Activated CD8-positive, alpha-beta T cell treated with anti-CD3 and anti-CD28 coated beads, Interleukin-2, amount 10 ng/mL, durations not matched to agents 7 days and 5 days (primary cell): ENCODE measurements around the gene KRTAP19-4. TPM values are rescaled to one million over a fixed set of nuclear protein-coding genes. Genes with fewer than 3 reads are reported as not detected.
"Not testable (repeated sequence)": the region's sequence is repeated elsewhere in the genome, so short reads cannot be mapped to it uniquely, and the experiment has no call there.

Experiments used
- ATAC-seq: fragments of 150-1000 bp; cut with Tn5 transposase; one replicate; pipeline ENCODE4 v1.10.0; 2021; ENCODE audit warnings: moderate library complexity
- CTCF ChIA-PET: fragments of 350-600 bp; sonication (Branson Sonifier 250); formaldehyde crosslinking; loops from one replicate; lab custom pipeline; 2021; ENCODE audit warnings: antibody characterized with exemption; lab: Charles Lee
- POLR2A ChIA-PET: fragments of 350-600 bp; sonication (Branson Sonifier 250); formaldehyde crosslinking; loops from one replicate; lab custom pipeline; 2021; ENCODE audit warnings: antibody characterized with exemption; lab: Charles Lee
- DNase-seq: peaks from one replicate; pipeline ENCODE4 v3.0.0-alpha.2; 2020
- H3K27ac Mint-ChIP-seq: one replicate; pipeline ENCODE4 v1.8.0; 2021; ENCODE audit warnings: mild to moderate bottlenecking, mixed read lengths
- H3K27me3 Mint-ChIP-seq: one replicate; pipeline ENCODE4 v1.8.0; 2021; ENCODE audit warnings: low read depth, mixed read lengths
- H3K36me3 Mint-ChIP-seq: one replicate; pipeline ENCODE4 v1.8.0; 2021; ENCODE audit warnings: low read depth, mixed read lengths
- H3K4me1 Mint-ChIP-seq: one replicate; pipeline ENCODE4 v1.8.0; 2021; ENCODE audit warnings: low read depth, mixed read lengths
- H3K4me3 Mint-ChIP-seq: one replicate; pipeline ENCODE4 v1.8.0; 2021; ENCODE audit warnings: mild to moderate bottlenecking, mixed read lengths
- H3K9me3 Mint-ChIP-seq: one replicate; pipeline ENCODE4 v1.8.0; 2022; ENCODE audit warnings: mixed read lengths; ENCODE audit not compliant: insufficient read depth
- total RNA-seq, 2 experiments: library from RNA; stranded (reverse); gene quantifications; one replicate each; pipeline ENCODE4 v1.2.3, GENCODE V29; 2021

The KRTAP19-4 gene
- not detected for total RNA-seq

DNA sequence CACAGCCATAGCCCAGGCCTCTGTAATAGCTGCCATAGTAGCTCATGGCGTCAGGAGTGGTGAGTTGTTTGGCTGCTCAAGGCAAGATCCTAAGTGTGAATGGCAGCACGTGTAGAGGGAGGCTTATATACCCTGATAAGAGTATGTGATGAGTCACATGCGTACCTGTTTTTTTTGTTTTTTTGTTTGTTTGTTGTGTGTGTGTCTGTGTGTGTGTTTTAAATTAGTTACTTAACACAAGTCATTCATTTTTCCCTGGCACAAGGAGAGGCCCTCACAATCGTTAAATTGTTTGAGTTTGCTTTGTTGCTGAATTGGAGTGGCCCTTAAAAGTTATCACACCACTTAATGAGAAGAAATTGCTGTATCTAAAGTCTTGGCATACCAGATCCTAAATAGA is at the start of gene KRTAP19-4:
TSS of gene KRTAP19-4 (minus strand) at position 101 of the 400 bp plus-strand sequence. CDS start at position 46, 55 bp downstream.
- Mint-ChIP-seq H3K4me1 (no peaks in the 10 kb centered on the region), H3K27ac (no peak within 1 kb of the TSS), H3K27me3 (no peaks in the 10 kb centered on the region), H3K9me3 (no peaks in the 10 kb centered on the region), H3K36me3 (no peaks in the 10 kb centered on the region), H3K4me3 (no peak within 1 kb of the TSS)
- ATAC-seq (no peak), DNase-seq (no peak)
- ChIA-PET POLR2A (no interaction called here), CTCF (no interaction called here)

- Mint-ChIP-seq H3K27me3 (no peaks in the 10 kb centered on the region), H3K4me3 (no peak within 1 kb of the TSS), H3K36me3 (no peaks in the 10 kb centered on the region), H3K9me3 (no peaks in the 10 kb centered on the region), H3K27ac (no peak within 1 kb of the TSS), H3K4me1 (no peaks in the 10 kb centered on the region)
- POLR2A ChIA-PET: no interaction called here
- DNase-seq (no peak), ATAC-seq (no peak)
- CTCF ChIA-PET: no interaction called here
Measured at GRCh38 chr21:30541764-30542163, 44.8 kb upstream of the KRTAP19-4 start, which contains the start of gene KRTAP19-6. Gene KRTAP19-6 (minus strand): TSS chr21:30541864. CDS start chr21:30541833, 31 bp downstream.

GRCh38 chr21:30518876-30519275 is 21.9 kb upstream of the KRTAP19-4 start:
- no peak overlapping the region for H3K27ac Mint-ChIP-seq
- no peaks in the 10 kb centered on the region for H3K36me3 Mint-ChIP-seq
- POLR2A ChIA-PET: no interaction called here
- H3K4me1 Mint-ChIP-seq: no peaks in the 10 kb centered on the region
- H3K9me3 Mint-ChIP-seq: no peaks in the 10 kb centered on the region
- no peak for DNase-seq
- no peaks in the 10 kb centered on the region for H3K27me3 Mint-ChIP-seq
- no peak overlapping the region for H3K4me3 Mint-ChIP-seq
- no peak for ATAC-seq
- CTCF ChIA-PET: no interaction called here

DNA sequence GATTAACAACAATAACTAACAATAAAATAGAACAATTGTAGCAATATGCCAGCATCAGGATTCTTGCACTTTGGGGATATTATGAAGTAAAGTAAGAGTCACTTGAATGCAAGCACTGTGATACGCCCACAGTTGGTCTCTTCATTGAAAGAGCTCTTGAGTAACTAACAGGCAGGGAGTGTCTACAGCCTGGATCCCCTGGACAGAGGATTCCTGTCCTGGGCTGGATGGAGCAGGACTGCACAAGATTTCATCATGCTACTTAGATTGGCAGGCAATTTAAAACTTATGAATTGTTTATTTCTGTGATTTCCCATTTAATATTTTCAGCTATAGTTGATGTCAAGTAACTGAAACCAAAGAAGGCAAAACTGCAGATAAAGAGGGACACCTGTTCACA is 18.7 kb upstream of the KRTAP19-4 start:
- CTCF ChIA-PET: no interaction called here
- H3K4me1 Mint-ChIP-seq: no peaks in the 10 kb centered on the region
- H3K27ac Mint-ChIP-seq: no peak overlapping the region
- no peak for ATAC-seq
- POLR2A ChIA-PET: no interaction called here
- H3K9me3 Mint-ChIP-seq: no peaks in the 10 kb centered on the region
- no peak for DNase-seq
- H3K27me3 Mint-ChIP-seq: no peaks in the 10 kb centered on the region
- H3K36me3 Mint-ChIP-seq: no peaks in the 10 kb centered on the region
- H3K4me3 Mint-ChIP-seq: no peak overlapping the region

DNA sequence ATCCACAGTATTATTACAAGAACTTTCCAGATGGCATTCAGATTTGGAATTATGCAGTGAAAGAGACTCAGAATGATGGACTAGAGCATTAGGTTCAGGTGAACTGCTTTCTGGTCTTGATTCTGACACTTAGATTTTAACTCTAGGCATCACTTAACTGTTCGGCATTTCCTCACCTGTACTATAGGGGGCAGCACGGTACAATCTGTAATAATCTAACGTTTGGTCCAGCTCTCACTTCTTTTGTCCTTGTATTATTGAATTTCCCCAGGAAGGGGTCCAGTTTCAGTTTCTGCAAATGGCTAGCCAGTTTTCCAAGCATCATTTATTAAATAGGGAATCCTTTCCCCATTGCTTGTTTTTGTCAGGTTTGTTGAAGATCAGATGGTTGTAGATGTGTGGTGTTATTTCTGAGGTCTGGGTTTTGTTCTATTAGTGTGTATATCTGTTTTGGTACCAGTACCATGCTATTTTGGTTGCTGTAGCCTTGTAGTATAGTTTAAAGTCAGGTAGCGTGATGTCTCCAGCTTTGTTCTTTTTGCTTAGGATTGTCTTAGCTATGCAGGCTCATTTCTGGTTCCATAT is 8.7 kb upstream of the KRTAP19-4 start:
- POLR2A ChIA-PET, H3K4me1 Mint-ChIP-seq, DNase-seq, ATAC-seq, H3K27me3 Mint-ChIP-seq, H3K9me3 Mint-ChIP-seq, H3K27ac Mint-ChIP-seq, H3K36me3 Mint-ChIP-seq, H3K4me3 Mint-ChIP-seq: not testable (repeated sequence)
- CTCF ChIA-PET: interaction anchor here (0.6 to 1.3 kb wide), 2 partner anchors 11 to 356 kb away, joined by 3 read pairs; no protein-coding TSS in a partner anchor

GRCh38 chr21:30502041-30502440 is 5.1 kb upstream of the KRTAP19-4 start, which contains the start of gene KRTAP19-5:
Gene KRTAP19-5 (minus strand): TSS chr21:30502141. CDS start chr21:30502090, 51 bp downstream.
- Mint-ChIP-seq H3K27me3 (no peaks in the 10 kb centered on the region), H3K4me3 (no peak within 1 kb of the TSS), H3K9me3 (no peaks in the 10 kb centered on the region), H3K4me1 (no peaks in the 10 kb centered on the region), H3K27ac (no peak within 1 kb of the TSS), H3K36me3 (no peaks in the 10 kb centered on the region)
- ATAC-seq: no peak
- ChIA-PET POLR2A (no interaction called here), CTCF (no interaction called here)
- no peak for DNase-seq

DNA sequence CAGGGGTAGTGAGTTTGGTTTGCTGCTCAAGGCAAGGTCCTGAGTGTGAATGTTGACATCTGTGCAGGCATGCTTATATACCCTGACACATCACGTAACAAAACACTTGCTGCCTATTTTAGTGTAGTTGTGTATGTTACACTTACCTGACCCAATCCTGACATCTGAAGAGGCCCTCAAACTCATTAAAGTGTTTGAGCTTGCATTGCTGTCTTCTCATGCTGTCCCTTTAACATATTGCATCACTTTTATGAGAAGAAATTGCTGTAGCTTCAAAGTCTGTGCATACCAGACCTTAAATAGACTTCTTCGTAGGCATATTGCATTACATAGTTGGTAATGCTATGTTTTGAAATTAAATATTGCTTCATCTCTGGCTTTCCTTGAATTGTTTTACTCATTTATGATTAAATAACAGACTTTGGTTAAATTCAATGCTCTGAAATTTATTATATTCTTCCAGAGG is 5.0 kb downstream of the KRTAP19-4 start, which contains the start of gene KRTAP19-3:
TSS of gene KRTAP19-3 (minus strand) at position 51 of the 466 bp plus-strand sequence. CDS start 56 bp downstream, outside the sequence.
- DNase-seq: no peak
- POLR2A ChIA-PET: no interaction called here
- H3K4me3 Mint-ChIP-seq: no peak within 1 kb of the TSS
- H3K27me3 Mint-ChIP-seq: no peaks in the 10 kb centered on the region
- H3K4me1 Mint-ChIP-seq: no peaks in the 10 kb centered on the region
- H3K27ac Mint-ChIP-seq: no peak within 1 kb of the TSS
- CTCF ChIA-PET: no interaction called here
- no peak for ATAC-seq
- no peaks in the 10 kb centered on the region for H3K9me3 Mint-ChIP-seq
- no peaks in the 10 kb centered on the region for H3K36me3 Mint-ChIP-seq

- ChIA-PET POLR2A (no interaction called here), CTCF (no interaction called here)
- no peak for ATAC-seq
- peaks cover 6% of the 10 kb centered on the region for H3K9me3 Mint-ChIP-seq
- no peaks in the 10 kb centered on the region for H3K36me3 Mint-ChIP-seq
- no peaks in the 10 kb centered on the region for H3K27me3 Mint-ChIP-seq
- DNase-seq: no peak
- H3K27ac Mint-ChIP-seq: no peak within 1 kb of the TSS
- no peaks in the 10 kb centered on the region for H3K4me1 Mint-ChIP-seq
- H3K4me3 Mint-ChIP-seq: no peak within 1 kb of the TSS
Measured at GRCh38 chr21:30487336-30487735, 9.6 kb downstream of the KRTAP19-4 start, which contains the start of gene KRTAP19-2. Gene KRTAP19-2 (minus strand): TSS chr21:30487436. CDS start chr21:30487348, 88 bp downstream.

DNA sequence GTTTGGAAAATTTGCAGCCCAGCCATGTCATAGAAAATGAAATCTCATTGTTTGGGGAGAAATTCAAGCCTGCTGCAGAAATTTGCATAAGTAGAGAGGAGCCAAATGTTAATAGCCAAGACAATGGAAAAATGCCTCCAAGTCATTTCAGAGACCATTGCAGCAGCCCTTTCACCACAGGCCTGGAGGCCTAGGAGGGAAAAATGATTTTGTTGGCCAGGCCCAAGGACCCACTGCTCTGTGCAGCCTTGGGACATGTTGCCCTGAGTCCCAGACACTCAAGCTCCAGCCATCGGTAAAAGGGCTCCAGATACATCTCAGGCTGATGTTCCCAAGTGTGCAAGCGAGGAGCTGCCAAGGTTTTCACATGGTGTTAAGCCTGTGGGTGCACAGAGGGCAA is 10.8 kb downstream of the KRTAP19-4 start:
- ATAC-seq: no peak
- H3K4me3 Mint-ChIP-seq: no peak overlapping the region

GRCh38 chr21:30482130-30482529 is 14.8 kb downstream of the KRTAP19-4 start:
- Mint-ChIP-seq H3K4me1 (no peaks in the 10 kb centered on the region), H3K36me3 (no peaks in the 10 kb centered on the region), H3K9me3 (peaks cover 6% of the 10 kb centered on the region), H3K27ac (no peak overlapping the region), H3K4me3 (no peak overlapping the region), H3K27me3 (no peaks in the 10 kb centered on the region)
- CTCF ChIA-PET: interaction anchor here (0.6 kb wide), 1 partner anchor 762 kb away, joined by 3 read pairs; no protein-coding TSS in a partner anchor
- no peak for ATAC-seq
- POLR2A ChIA-PET: no interaction called here
- DNase-seq: no peak

More for the DNA sequence above, 10.8 kb downstream of the KRTAP19-4 start:
- Mint-ChIP-seq H3K4me1 (no peaks in the 10 kb centered on the region), H3K27me3 (no peaks in the 10 kb centered on the region), H3K9me3 (peaks cover 6% of the 10 kb centered on the region), H3K36me3 (no peaks in the 10 kb centered on the region), H3K27ac (no peak overlapping the region)
- ChIA-PET POLR2A (no interaction called here), CTCF (no interaction called here)
- DNase-seq: no peak

DNA sequence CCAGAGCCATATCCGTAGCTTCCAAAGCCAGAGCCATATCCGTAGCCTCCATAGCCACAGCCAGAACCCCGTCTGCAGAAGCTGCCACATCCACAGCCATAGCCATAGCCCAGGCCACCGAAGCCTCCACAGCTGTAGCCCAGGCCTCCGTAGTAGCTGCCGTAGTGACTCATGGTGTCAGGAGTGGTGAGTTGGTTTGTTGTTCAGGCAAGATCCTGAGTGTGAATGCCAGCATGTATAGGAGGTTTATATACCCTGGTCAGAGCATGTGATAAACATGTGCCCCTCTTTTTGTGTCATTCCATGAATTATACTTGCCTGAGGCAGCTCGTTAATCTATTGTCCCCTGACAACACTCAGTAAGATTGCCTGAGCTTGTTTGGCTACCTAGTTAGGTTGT is 16.8 kb downstream of the KRTAP19-4 start, which contains the start of gene KRTAP19-1:
TSS of gene KRTAP19-1 (minus strand) at position 223 of the 400 bp plus-strand sequence. CDS start at position 173, 50 bp downstream.
- H3K4me3 Mint-ChIP-seq: no peak within 1 kb of the TSS
- no peaks in the 10 kb centered on the region for H3K36me3 Mint-ChIP-seq
- H3K9me3 Mint-ChIP-seq: no peaks in the 10 kb centered on the region
- CTCF ChIA-PET: no interaction called here
- H3K27me3 Mint-ChIP-seq: no peaks in the 10 kb centered on the region
- no peak for ATAC-seq
- no peak within 1 kb of the TSS for H3K27ac Mint-ChIP-seq
- DNase-seq: no peak
- no peaks in the 10 kb centered on the region for H3K4me1 Mint-ChIP-seq
- POLR2A ChIA-PET: no interaction called here

DNA sequence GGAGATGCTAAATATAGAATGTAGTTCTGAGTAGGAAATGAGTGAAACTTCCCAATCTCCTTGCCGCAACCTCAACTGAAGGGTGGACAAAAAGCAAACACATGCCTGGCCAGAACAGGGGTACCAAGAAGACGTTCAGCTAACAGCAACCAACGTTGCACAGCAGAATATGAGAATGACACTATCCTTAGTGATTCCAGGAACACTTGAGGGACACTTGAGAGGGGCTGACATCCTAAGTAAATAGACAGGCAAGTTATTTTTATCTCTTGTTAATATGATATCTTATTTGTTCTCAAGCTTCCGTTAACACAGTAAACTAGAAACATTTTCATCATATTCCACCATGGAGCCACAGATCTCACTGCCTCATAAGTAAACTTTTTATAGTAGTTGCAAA is 17.7 kb downstream of the KRTAP19-4 start:
- Mint-ChIP-seq H3K4me1 (no peaks in the 10 kb centered on the region), H3K9me3 (no peaks in the 10 kb centered on the region), H3K27ac (no peak overlapping the region), H3K4me3 (no peak overlapping the region), H3K36me3 (no peaks in the 10 kb centered on the region), H3K27me3 (no peaks in the 10 kb centered on the region)
- ChIA-PET CTCF (no interaction called here), POLR2A (no interaction called here)
- no peak for DNase-seq
- no peak for ATAC-seq
